NCI-H146 treated with DMSO at 0.1 percent for 48 hours (cell line): ENCODE results near the gene TM7SF2.

Experiments
- DNase-seq: peaks from one replicate; lab custom pipeline; 2025; ENCODE audit not compliant: unreplicated experiment; lab: John Stamatoyannopoulos, UW

TM7SF2 gene

DNA sequence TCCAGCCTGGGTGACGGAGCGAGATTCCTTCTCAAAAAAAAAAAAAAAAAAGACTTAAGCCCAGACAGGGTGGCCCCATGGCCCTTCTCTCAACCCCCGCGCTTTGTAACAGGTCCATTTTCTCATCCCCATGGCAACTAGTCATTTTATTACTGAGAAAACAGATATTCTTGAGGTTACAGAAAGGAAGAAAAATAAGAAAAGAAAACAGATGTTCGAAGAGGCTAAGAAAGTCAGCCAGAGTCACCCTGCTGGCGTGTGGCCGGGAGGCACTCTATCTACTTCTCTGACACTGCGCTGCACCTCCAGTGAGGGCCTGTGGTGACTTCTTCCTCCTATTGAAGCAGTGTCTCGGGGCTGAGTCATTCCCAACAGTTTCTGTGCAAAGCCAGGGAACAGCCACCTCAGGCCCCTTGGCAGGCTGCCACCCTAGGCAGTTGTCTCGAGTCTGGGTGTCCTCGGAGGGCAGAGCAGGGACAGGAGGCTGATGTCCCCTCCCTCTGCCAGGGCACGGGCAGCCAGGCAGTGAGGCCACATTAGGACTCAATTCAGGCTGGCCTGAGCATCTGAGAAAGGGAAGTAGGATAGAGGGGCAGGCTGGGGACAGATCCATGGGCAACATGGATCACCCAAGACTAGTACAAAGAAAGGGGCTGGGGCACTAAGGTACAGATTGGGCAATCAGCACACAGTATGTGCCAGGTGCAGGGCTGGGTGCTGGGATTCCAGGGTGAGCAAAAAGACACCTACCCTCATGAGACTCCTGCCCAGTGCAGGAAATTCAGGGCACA is 39.0 kb downstream of the TM7SF2 start:
- DNase-seq: no peak

- DNase-seq: no peak
Measured at GRCh38 chr11:65151331-65151899, 39.7 kb downstream of the TM7SF2 start.

- DNase-seq: no peak
Measured at GRCh38 chr11:65152122-65152521, 40.5 kb downstream of the TM7SF2 start.

DNA sequence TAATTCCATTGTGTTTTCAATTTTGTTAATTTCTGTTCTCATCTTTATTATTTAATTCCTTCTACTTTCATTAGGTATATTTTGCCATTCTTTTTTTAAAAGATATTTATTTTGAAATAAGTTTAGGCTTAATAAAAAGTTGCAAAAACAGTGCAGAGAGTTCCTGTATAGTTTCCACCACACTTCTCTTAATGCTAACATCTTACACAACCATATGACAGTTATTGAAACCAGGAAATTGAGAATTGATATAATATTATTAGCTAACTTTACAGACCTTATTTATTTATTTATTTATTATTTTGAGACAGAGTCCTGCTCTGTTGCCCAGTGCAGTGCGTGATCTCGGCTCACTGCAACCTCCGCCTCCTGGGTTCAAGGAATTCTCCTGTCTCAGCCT is 44.6 kb downstream of the TM7SF2 start:
- no peak for DNase-seq

GRCh38 chr11:65156926-65157325 is 45.3 kb downstream of the TM7SF2 start:
- no peak for DNase-seq

- DNase-seq: no peak
Measured at GRCh38 chr11:65157336-65157735, 45.7 kb downstream of the TM7SF2 start.

DNA sequence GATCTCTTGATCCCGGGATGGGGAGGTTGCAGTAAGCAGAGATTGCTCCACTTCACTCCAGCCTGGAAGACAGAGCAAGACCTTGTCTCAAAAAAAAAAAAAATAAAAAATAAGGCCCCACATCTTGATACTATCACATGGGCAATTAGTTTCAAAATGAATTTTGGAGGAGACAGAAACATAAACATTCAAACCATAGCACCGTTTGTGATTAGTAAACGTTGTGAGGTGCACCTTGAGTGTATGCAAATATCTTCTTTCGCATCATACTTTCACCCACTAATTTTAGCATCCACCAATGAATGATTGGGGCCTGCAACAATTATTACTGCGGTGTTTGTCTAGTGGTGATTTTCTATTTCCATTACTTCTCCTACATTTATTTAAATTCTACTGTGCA is 47.3 kb downstream of the TM7SF2 start:
- no peak for DNase-seq

DNA sequence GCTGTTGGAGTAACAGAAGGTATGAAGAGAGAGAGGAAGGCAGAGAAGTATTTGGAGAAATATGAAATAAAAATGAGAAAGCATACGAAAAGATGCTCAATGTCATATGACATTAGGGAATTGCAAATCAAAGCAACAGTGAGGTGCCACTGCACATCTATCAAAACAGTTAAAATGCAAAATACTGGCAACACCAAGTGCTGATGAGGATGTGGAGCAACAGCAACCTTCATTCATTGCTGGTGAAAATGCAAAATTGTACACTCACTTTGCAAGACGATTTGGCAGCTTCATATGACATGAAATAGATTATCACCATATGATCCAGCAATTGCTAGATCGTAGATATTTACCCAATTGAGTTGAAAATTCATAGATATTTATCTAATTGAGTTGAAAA is 49.0 kb downstream of the TM7SF2 start:
- no peak for DNase-seq

GRCh38 chr11:65163684-65164083 is 52.0 kb downstream of the TM7SF2 start:
- no peak for DNase-seq
